Measurements from ENCODE around the gene EXPH5. TPM values are rescaled to one million over a fixed set of nuclear protein-coding genes. Genes with fewer than 3 reads are reported as not detected.

Gene EXPH5
- total RNA-seq, 1 experiment from 2014 or later: 18.3 TPM

- Histone ChIP-seq H3K9me2 (ENCODE audit: insufficient read depth) (no peaks in the 10 kb centered on the region), H2AFZ (ENCODE audit: low read depth, low read length, poor library complexity, severe bottlenecking) (peak overlapping the region; percentile 55), H3K9ac (ENCODE audit: low read length) (no peak overlapping the region), H3K4me1 (ENCODE audit: control insufficient read depth in 1 of 2, insufficient read depth in 2 of 2, low read length in 2 of 2) (peaks cover 15 to 36% of the 10 kb centered on the region in 2 experiments), H3K36me3 (ENCODE audit: control insufficient read depth in 1 of 2, insufficient read depth in 2 of 2, low read length in 2 of 2) (no peaks in the 10 kb centered on the region), H4K20me1 (ENCODE audit: insufficient read depth) (no peaks in the 10 kb centered on the region), H3K27ac (ENCODE audit: low read depth, low read length) (no peak overlapping the region), H3K4me2 (ENCODE audit: low read length) (no peak overlapping the region), H3K4me3 (replicated peaks in 1 of 2; ENCODE audit: low read depth in 1 of 2, low read length in 2 of 2) (no peak overlapping the region), H3K79me2 (ENCODE audit: insufficient read depth, low read length) (no peaks in the 10 kb centered on the region), H3K27me3 (ENCODE audit: insufficient read depth, low read length) (no peaks in the 10 kb centered on the region), H3K9me3 (ENCODE audit: control insufficient read depth in 1 of 2, insufficient read depth in 1 of 2, low read depth in 1 of 2, low read length in 2 of 2) (no peaks in the 10 kb centered on the region)
- ChIA-PET POLR2A (no interaction called here), CTCF (no interaction called here), RAD21 (ENCODE audit: low non-redundant PET in 1 of 2, low total read pairs in 2 of 2, uncharacterized antibody in 2 of 2, unreplicated experiment in 2 of 2) (interaction anchor here in 1 of 2 experiments (0.7 kb wide), 1 partner anchor 7 kb away, joined by 6 read pairs; no protein-coding TSS in a partner anchor)
- no TSS peak for BruUV-seq (replicated peaks)
- no peak for DNase-seq (ENCODE audit: low read depth, low spot score)
- ATAC-seq: no peak
- intact Hi-C loops (cut with micrococcal nuclease): no loop called here
- no peak for TF ChIP-seq CTCF (IDR thresholded peaks at IDR 0.05 in 2 of 3, conservative IDR thresholded peaks at IDR 0.05 in 1 of 3; ENCODE audit: borderline replicate concordance in 1 of 3, insufficient read depth in 1 of 3, low read depth in 2 of 3, low read length in 2 of 3)
- no peak for TF ChIP-seq EGR1 (IDR thresholded peaks at IDR 0.05; ENCODE audit: low read depth)
- no peak for TF ChIP-seq CBX3 (IDR thresholded peaks at IDR 0.05; ENCODE audit: low read depth)
- TF ChIP-seq POLR2A (IDR thresholded peaks at IDR 0.05; ENCODE audit: borderline replicate concordance, extremely low read depth, insufficient read depth, insufficient read length): no peak
- TF ChIP-seq TCF7L2 (IDR thresholded peaks at IDR 0.05; ENCODE audit: borderline replicate concordance, extremely low read depth, insufficient read depth, insufficient read length): no peak
- no peak for TF ChIP-seq RAD21 (IDR thresholded peaks at IDR 0.05; ENCODE audit: low read depth)
- TF ChIP-seq ATF3 (IDR thresholded peaks at IDR 0.05): no peak
- peak; percentile 25; the same call in 1 of the 2 replicates for TF ChIP-seq FOSL1 (IDR thresholded peaks at IDR 0.05; ENCODE audit: low read depth)
Measured at GRCh38 chr11:108620958-108621772, 27.6 kb upstream of the EXPH5 start.

All from HCT116 (cell line).